Endodermal cell (in vitro differentiated cells): Measurements from ENCODE around the gene ZNF655. TPM values are rescaled to one million over a fixed set of nuclear protein-coding genes. Genes with fewer than 3 reads are reported as not detected.

Experiments used
- DNase-seq: peaks from one replicate; pipeline ENCODE4 v3.0.0-alpha.2; 2017
- H3K27ac ChIP-seq: 2 replicates; pipeline ENCODE4 v1.5.1; 2013; ENCODE audit warnings: mild to moderate bottlenecking, low read depth, low read length, moderate library complexity
- H3K27me3 ChIP-seq: 2 replicates; pipeline ENCODE4 v1.6.1; 2013; ENCODE audit warnings: mild to moderate bottlenecking, low read length, moderate library complexity; ENCODE audit not compliant: insufficient read depth, control insufficient read depth, poor library complexity, severe bottlenecking
- H3K36me3 ChIP-seq: 2 replicates; pipeline ENCODE4 v1.7.0; 2013; ENCODE audit warnings: mild to moderate bottlenecking, low read length, moderate library complexity; ENCODE audit not compliant: control insufficient read depth, insufficient read depth
- H3K4me1 ChIP-seq: one replicate; pipeline ENCODE4 v1.7.0; 2013; ENCODE audit warnings: low read length; ENCODE audit not compliant: control insufficient read depth, insufficient read depth
- H3K4me3 ChIP-seq: 2 replicates; pipeline ENCODE4 v1.5.1; 2013; ENCODE audit warnings: mild to moderate bottlenecking, low read length, moderate library complexity
- H3K9ac ChIP-seq: 2 replicates; pipeline ENCODE4 v1.6.1; 2013; ENCODE audit warnings: mild to moderate bottlenecking, low read length, moderate library complexity; ENCODE audit not compliant: poor library complexity, severe bottlenecking; ENCODE audit errors: extremely low read depth
- H3K9me3 ChIP-seq: 2 replicates; pipeline ENCODE4 v1.6.1; 2013; ENCODE audit warnings: mild to moderate bottlenecking, low read length, moderate library complexity; ENCODE audit not compliant: control insufficient read depth
- H3K27ac Mint-ChIP-seq: 2 replicates; pipeline ENCODE4 v1.8.0; 2020; ENCODE audit warnings: mixed read lengths
- H3K27me3 Mint-ChIP-seq: 2 replicates; pipeline ENCODE4 v1.8.0; 2021; ENCODE audit warnings: mild to moderate bottlenecking, mixed read lengths; ENCODE audit not compliant: insufficient read depth
- H3K36me3 Mint-ChIP-seq: 2 replicates; pipeline ENCODE4 v1.8.0; 2020; ENCODE audit warnings: low read depth, mixed read lengths
- H3K4me1 Mint-ChIP-seq: 2 replicates; pipeline ENCODE4 v1.8.0; 2020; ENCODE audit warnings: mixed read lengths
- H3K4me3 Mint-ChIP-seq: 2 replicates; pipeline ENCODE4 v1.8.0; 2020; ENCODE audit warnings: mild to moderate bottlenecking, moderate library complexity, mixed read lengths
- H3K9me3 Mint-ChIP-seq: 2 replicates; pipeline ENCODE4 v1.8.0; 2020; ENCODE audit warnings: mild to moderate bottlenecking, mixed read lengths
- WGBS, 2 experiments: methylation state at CpG; one replicate each; pipeline versions ENCODE4 v1.1.5 to v1.1.7; 2013; ENCODE audit warnings: missing lambda C conversion rate in 2 of 2, mixed read lengths in 1 of 2; ENCODE audit not compliant: insufficient coverage in 1 of 2, insufficient read length in 1 of 2; 5-methylcytosine and 5-hydroxymethylcytosine counted together
- total RNA-seq, 2 donors: library from RNA; stranded (reverse); fragmentation: NEBNext Ultra II Directional in 1 of 2; extraction: Animal tissue kit (Norgen Biotek cat#: 25700) in 1 of 2; gene quantifications; 2 replicates in 1 of 2; 3 replicates in 1 of 2; pipeline ENCODE4 v1.2.1, GENCODE V29; 2021
- TF ChIP-seq, protein P1 (sequence below): fragments of 200-600 bp; sonication (generic); conservative IDR thresholded peaks from 2 replicates; pipeline ENCODE4 v1.5.0; 2021; ENCODE audit warnings: antibody characterized with exemption, mild to moderate bottlenecking

Gene ZNF655
- total RNA-seq, 2 donors from 2014 or later, result 57.0 to 58.2 TPM

DNA sequence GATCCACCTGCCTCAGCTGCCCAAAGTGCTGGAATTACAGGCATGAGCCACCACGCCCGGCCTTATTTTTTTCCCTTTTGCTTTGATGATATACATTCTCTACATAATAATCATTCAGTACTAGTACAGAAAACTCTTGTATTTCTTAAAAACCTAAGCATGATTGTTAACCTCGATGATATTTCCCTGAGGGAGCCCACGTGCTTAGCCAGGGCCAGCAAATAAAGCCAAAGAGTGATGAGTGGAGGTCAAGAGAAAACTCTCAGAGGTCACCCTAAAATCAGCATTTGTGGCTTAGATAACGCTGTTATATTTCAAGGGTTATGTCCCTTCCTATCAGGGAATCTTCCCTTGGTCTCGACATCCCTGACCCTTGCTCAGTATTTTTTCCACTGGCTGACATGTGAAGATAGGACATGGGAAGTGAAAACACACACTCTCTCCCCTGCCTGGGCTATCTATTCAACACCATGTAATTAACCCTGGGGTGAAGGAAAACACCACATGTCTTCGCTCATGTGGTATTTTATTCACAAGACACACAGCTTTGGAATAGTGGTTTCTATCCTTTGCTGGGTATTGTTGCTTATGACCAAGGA lies 19.1 kb upstream of the ZNF655 start:
- Histone ChIP-seq H3K4me1 (no peaks in the 10 kb centered on the region), H3K27ac (no peak overlapping the region), H3K4me3 (no peak overlapping the region), H3K36me3 (no peaks in the 10 kb centered on the region), H3K9me3 (peaks cover 14% of the 10 kb centered on the region), H3K9ac (no peak overlapping the region), H3K27me3 (no peaks in the 10 kb centered on the region)
- no peaks in the 10 kb centered on the region for H3K4me1 Mint-ChIP-seq
- H3K36me3 Mint-ChIP-seq, result peaks cover 23% of the 10 kb centered on the region
- DNase-seq, result no peak
- TF ChIP-seq, protein P1, sequence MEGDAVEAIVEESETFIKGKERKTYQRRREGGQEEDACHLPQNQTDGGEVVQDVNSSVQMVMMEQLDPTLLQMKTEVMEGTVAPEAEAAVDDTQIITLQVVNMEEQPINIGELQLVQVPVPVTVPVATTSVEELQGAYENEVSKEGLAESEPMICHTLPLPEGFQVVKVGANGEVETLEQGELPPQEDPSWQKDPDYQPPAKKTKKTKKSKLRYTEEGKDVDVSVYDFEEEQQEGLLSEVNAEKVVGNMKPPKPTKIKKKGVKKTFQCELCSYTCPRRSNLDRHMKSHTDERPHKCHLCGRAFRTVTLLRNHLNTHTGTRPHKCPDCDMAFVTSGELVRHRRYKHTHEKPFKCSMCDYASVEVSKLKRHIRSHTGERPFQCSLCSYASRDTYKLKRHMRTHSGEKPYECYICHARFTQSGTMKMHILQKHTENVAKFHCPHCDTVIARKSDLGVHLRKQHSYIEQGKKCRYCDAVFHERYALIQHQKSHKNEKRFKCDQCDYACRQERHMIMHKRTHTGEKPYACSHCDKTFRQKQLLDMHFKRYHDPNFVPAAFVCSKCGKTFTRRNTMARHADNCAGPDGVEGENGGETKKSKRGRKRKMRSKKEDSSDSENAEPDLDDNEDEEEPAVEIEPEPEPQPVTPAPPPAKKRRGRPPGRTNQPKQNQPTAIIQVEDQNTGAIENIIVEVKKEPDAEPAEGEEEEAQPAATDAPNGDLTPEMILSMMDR, result no peak
- H3K27me3 Mint-ChIP-seq, result peaks cover 6% of the 10 kb centered on the region
- H3K9me3 Mint-ChIP-seq, result peaks cover 78% of the 10 kb centered on the region
- no peak overlapping the region for H3K4me3 Mint-ChIP-seq
- H3K27ac Mint-ChIP-seq, result no peak overlapping the region
- WGBS, 2 experiments, result 78 to 88% methylated on average over 4 to 7 of the region's 7 CpGs

DNA sequence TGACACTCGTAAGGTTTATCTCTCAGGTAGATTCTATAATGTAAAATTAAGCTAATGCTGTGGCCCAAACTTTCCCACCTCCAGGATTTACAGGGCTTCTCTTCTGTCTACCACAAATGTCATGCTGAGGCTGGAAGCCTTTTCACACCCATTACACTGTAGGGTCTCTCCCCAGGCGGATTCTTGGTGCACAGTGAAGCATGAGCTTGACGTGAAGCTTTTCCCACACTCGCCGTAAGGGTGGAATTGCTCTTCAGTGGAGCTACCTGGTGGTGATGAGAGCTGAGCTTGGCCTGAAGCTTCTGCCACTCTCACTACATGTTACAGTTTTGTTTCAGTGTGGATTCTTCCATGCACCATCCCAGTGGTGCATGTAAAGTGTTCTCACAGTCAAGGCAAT lies 17.9 kb upstream of the ZNF655 start:
- TF ChIP-seq, protein P1, result no peak
- peaks cover 6% of the 10 kb centered on the region for H3K27me3 Mint-ChIP-seq
- DNase-seq, result no peak
- H3K4me3 ChIP-seq, result no peak overlapping the region
- no peak overlapping the region for H3K27ac Mint-ChIP-seq
- no peaks in the 10 kb centered on the region for H3K27me3 ChIP-seq
- WGBS, 2 experiments, result 93 to 97% methylated on average over 4 to 5 of the region's 5 CpGs
- peaks cover 25% of the 10 kb centered on the region for H3K36me3 Mint-ChIP-seq
- no peaks in the 10 kb centered on the region for H3K4me1 ChIP-seq
- no peaks in the 10 kb centered on the region for H3K4me1 Mint-ChIP-seq
- H3K9me3 Mint-ChIP-seq, result peaks cover 83% of the 10 kb centered on the region
- H3K36me3 ChIP-seq, result no peaks in the 10 kb centered on the region
- no peak overlapping the region for H3K9ac ChIP-seq
- H3K27ac ChIP-seq, result no peak overlapping the region
- H3K4me3 Mint-ChIP-seq, result no peak overlapping the region
- peaks cover 14% of the 10 kb centered on the region for H3K9me3 ChIP-seq

DNA sequence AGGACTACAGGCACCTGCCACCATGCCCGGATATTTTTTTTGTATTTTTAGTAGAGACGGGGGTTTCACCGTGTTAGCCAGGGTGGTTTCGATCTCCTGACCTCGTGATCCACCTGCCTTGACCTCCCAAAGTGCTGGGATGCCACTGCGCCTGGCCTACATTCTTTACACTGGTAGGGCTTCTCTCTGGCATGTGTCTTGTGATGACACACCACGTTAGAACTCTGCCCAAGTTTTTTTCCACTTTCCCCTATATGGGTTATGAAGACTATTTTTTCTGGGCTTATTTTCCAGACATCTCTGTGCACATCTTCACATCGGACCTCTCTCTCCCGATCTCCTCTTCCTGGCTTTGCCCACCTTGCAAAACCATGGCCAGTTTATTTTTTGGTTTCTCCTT lies 17.2 kb upstream of the ZNF655 start:
- TF ChIP-seq, protein P1, result no peak
- peaks cover 14% of the 10 kb centered on the region for H3K9me3 ChIP-seq
- H3K36me3 ChIP-seq, result peaks cover under 1% of the 10 kb centered on the region
- no peaks in the 10 kb centered on the region for H3K4me1 ChIP-seq
- no peak overlapping the region for H3K4me3 ChIP-seq
- Mint-ChIP-seq H3K36me3 (peaks cover 27% of the 10 kb centered on the region), H3K27ac (no peak overlapping the region), H3K9me3 (peaks cover 86% of the 10 kb centered on the region), H3K27me3 (peaks cover 6% of the 10 kb centered on the region), H3K4me1 (no peaks in the 10 kb centered on the region), H3K4me3 (no peak overlapping the region)
- DNase-seq, result no peak
- WGBS, 2 experiments, result 90 to 93% methylated on average over 9 of the region's 9 CpGs
- no peaks in the 10 kb centered on the region for H3K27me3 ChIP-seq
- H3K27ac ChIP-seq, result no peak overlapping the region
- H3K9ac ChIP-seq, result no peak overlapping the region
